ENCODE data around the gene REXO2. TPM values are rescaled to one million over a fixed set of nuclear protein-coding genes. Genes with fewer than 3 reads are reported as not detected.
A peak's percentile ranks its signal among the peaks of the same experiment; 100 is the strongest.

REXO2 gene
- total and polyA plus RNA-seq, 2 of the 4 experiments (the other 2 are of a cell fraction): 179 to 255 TPM

DNA sequence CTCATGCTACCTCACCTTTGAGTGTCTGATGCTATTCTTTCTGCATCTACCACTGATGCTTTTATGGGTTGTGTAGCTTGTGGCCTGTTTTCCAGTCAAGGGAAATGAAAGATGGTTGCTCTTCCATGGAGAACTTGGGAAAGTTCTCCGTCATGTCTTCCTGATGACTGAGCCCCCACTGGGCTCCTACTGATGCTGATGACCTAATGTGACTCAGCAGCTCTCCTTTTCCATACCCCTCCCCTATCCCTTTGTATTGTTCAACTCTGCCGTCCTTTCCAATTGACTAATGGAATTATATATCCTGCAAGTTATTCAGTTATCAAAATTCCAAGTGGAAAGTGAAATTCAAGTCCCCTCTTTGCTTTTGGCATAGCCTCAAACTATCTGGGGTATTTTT, 44.7 kb downstream of the REXO2 start:
- Histone ChIP-seq H3K18ac (ENCODE audit: low read depth, low read length) (no peak overlapping the region), H3K23ac (ENCODE audit: low read depth, low read length) (no peak overlapping the region), H3K4me1 (ENCODE audit: control insufficient read depth, insufficient read depth, low read length) (no peaks in the 10 kb centered on the region; the same call in 1 of the 2 replicates), H3K4ac (ENCODE audit: low read depth, low read length) (no peak overlapping the region), H3K4me2 (ENCODE audit: low read depth, low read length) (no peak overlapping the region), H2BK20ac (ENCODE audit: low read depth, low read length) (no peak overlapping the region), H3K56ac (ENCODE audit: extremely low read depth, insufficient read depth, low read length) (no peak overlapping the region), H3K14ac (replicated peaks; ENCODE audit: low read depth, low read length) (0 out of 2 replicates have a peak overlapping the region, but pooled peaks have one; percentile 32), H3K4me3 (ENCODE audit: insufficient read depth, low read depth, low read length) (no peak overlapping the region), H3K79me1 (ENCODE audit: low read depth in 1 of 2, low read length in 2 of 2) (no peaks in the 10 kb centered on the region), H3K9me1 (ENCODE audit: insufficient read depth, low read length) (no peaks in the 10 kb centered on the region), H4K91ac (ENCODE audit: insufficient read depth, low read depth, low read length) (no peak overlapping the region), H2AFZ (replicated peaks; ENCODE audit: low read length, poor library complexity) (no peak overlapping the region), H2AK9ac (replicated peaks; ENCODE audit: low read depth, low read length, poor library complexity) (peak overlapping the region; percentile 8), H3K27ac (ENCODE audit: insufficient read depth, low read length) (no peak overlapping the region), H3K9ac (ENCODE audit: low read depth, low read length) (no peak overlapping the region), H3K27me3 (ENCODE audit: control insufficient read depth, insufficient read depth, low read length) (no peaks in the 10 kb centered on the region), H3K9me3 (ENCODE audit: control insufficient read depth, insufficient read depth, low read length) (no peaks in the 10 kb centered on the region), H2BK15ac (ENCODE audit: low read depth, low read length) (no peak overlapping the region), H2BK5ac (ENCODE audit: low read depth, low read length, poor library complexity, severe bottlenecking) (no peak overlapping the region), H2BK120ac (ENCODE audit: low read depth, low read length) (no peak overlapping the region), H2AK5ac (ENCODE audit: low read depth, low read length) (no peak overlapping the region), H4K5ac (ENCODE audit: low read depth, low read length) (no peak overlapping the region), H3K36me3 (ENCODE audit: control insufficient read depth, insufficient read depth, low read length) (no peaks in the 10 kb centered on the region), H4K20me1 (ENCODE audit: insufficient read depth, low read length) (no peaks in the 10 kb centered on the region), H4K8ac (ENCODE audit: low read depth in 2 of 2, low read length in 2 of 2) (no peak overlapping the region)
- in situ Hi-C loops (cut with MboI; ENCODE audit: low sequenced_read_pairs): no loop called here
- POLR2A ChIA-PET (ENCODE audit: unreplicated experiment): no interaction called here
- no peak for ATAC-seq (ENCODE audit: low read depth)
- CTCF ChIA-PET: no interaction called here
- TF ChIP-seq BHLHE40 (IDR thresholded peaks at IDR 0.05; ENCODE audit: low read depth, low read length) (no peak), MAZ (IDR thresholded peaks at IDR 0.05; ENCODE audit: borderline replicate concordance, low read depth, low read length) (no peak), RCOR1 (IDR thresholded peaks at IDR 0.05; ENCODE audit: insufficient replicate concordance, low read length) (no peak), CHD1 (IDR thresholded peaks at IDR 0.05; ENCODE audit: low read depth, low read length) (no peak)
- TF ChIP-seq, protein P1, sequence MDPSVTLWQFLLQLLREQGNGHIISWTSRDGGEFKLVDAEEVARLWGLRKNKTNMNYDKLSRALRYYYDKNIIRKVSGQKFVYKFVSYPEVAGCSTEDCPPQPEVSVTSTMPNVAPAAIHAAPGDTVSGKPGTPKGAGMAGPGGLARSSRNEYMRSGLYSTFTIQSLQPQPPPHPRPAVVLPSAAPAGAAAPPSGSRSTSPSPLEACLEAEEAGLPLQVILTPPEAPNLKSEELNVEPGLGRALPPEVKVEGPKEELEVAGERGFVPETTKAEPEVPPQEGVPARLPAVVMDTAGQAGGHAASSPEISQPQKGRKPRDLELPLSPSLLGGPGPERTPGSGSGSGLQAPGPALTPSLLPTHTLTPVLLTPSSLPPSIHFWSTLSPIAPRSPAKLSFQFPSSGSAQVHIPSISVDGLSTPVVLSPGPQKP (IDR thresholded peaks at IDR 0.05; ENCODE audit: borderline replicate concordance, low read depth, low read length): no peak
- TF ChIP-seq, protein P2, sequence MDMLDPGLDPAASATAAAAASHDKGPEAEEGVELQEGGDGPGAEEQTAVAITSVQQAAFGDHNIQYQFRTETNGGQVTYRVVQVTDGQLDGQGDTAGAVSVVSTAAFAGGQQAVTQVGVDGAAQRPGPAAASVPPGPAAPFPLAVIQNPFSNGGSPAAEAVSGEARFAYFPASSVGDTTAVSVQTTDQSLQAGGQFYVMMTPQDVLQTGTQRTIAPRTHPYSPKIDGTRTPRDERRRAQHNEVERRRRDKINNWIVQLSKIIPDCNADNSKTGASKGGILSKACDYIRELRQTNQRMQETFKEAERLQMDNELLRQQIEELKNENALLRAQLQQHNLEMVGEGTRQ (IDR thresholded peaks at IDR 0.05; ENCODE audit: low read depth, low read length): no peak
- no CpG with 5 or more reads among the region's 2 CpGs for WGBS, 2 experiments (ENCODE audit: extremely low coverage in 2 of 2, insufficient read length in 1 of 2)
- no peak for DNase-seq
- dilution Hi-C loops (cut with HindIII; ENCODE audit: low sequenced_read_pairs, unreplicated experiment): no loop called here
- intact Hi-C loops (cut with micrococcal nuclease): no loop called here
- BruUV-seq (replicated peaks): no TSS peak
